Liver (tissue), 9 donors: Measurements from ENCODE around the gene PTPRN2. TPM values are rescaled to one million over a fixed set of nuclear protein-coding genes. Genes with fewer than 3 reads are reported as not detected.

ENCODE experiments used
- DNase-seq: peaks from one replicate; pipeline ENCODE4 v3.0.0-alpha.2; 2017; ENCODE audit warnings: low spot score
- H3K27ac ChIP-seq, 2 donors: one replicate each; pipeline ENCODE4 v1.7.0; 2013; ENCODE audit warnings: inconsistent platforms in 2 of 2, low read length in 2 of 2, control low read depth in 1 of 2, low read depth in 1 of 2, mild to moderate bottlenecking in 1 of 2
- H3K27me3 ChIP-seq, 4 donors: one replicate each; pipeline versions ENCODE4 v1.6.1 to v1.7.0; 2013; ENCODE audit warnings: low read length in 3 of 4, inconsistent platforms in 1 of 4, mild to moderate bottlenecking in 1 of 4, moderate library complexity in 1 of 4; ENCODE audit not compliant: control insufficient read depth in 4 of 4, insufficient read depth in 4 of 4
- H3K36me3 ChIP-seq, 4 donors: one replicate each; pipeline versions ENCODE4 v1.6.1 to v1.7.0; 2013; ENCODE audit warnings: low read length in 3 of 4, mild to moderate bottlenecking in 3 of 4, low read depth in 1 of 4, moderate library complexity in 1 of 4; ENCODE audit not compliant: control insufficient read depth in 4 of 4, insufficient read depth in 3 of 4
- H3K4me1 ChIP-seq, 4 donors: one replicate each; pipeline versions ENCODE4 v1.6.1 to v1.7.0; 2013; ENCODE audit warnings: low read length in 3 of 4, mild to moderate bottlenecking in 3 of 4, moderate library complexity in 1 of 4; ENCODE audit not compliant: control insufficient read depth in 4 of 4, insufficient read depth in 4 of 4
- H3K4me3 ChIP-seq, 3 donors: one replicate each; pipeline versions ENCODE4 v1.6.1 to v1.7.0; 2013; ENCODE audit warnings: low read length in 3 of 3, control low read depth in 1 of 3, low read depth in 1 of 3, mild to moderate bottlenecking in 1 of 3
- H3K9ac ChIP-seq, 2 donors: one replicate each; pipeline ENCODE4 v1.7.0; 2013; ENCODE audit warnings: low read length in 2 of 2, mild to moderate bottlenecking in 2 of 2, moderate library complexity in 2 of 2, control low read depth in 1 of 2, low read depth in 1 of 2
- H3K9me3 ChIP-seq, 4 donors: one replicate each; pipeline versions ENCODE4 v1.6.1 to v1.7.0; 2013; ENCODE audit warnings: low read length in 3 of 4; ENCODE audit not compliant: control insufficient read depth in 4 of 4
- ATF3 ChIP-seq: IDR thresholded peaks from 2 replicates; pipeline ENCODE4 v1.6.1; 2016; ENCODE audit warnings: antibody characterized with exemption
- EGR1 ChIP-seq, 2 donors: IDR thresholded peaks; 2 replicates each; pipeline ENCODE4 v1.6.1; 2016 to 2018; ENCODE audit warnings: antibody characterized with exemption in 2 of 2, low read depth in 2 of 2
- FOXA1 ChIP-seq: IDR thresholded peaks from 2 replicates; pipeline ENCODE4 v1.6.1; 2016; ENCODE audit warnings: antibody characterized with exemption
- HNF4G ChIP-seq: IDR thresholded peaks from 2 replicates; pipeline ENCODE4 v1.6.1; 2016; ENCODE audit warnings: antibody characterized with exemption
- MAX ChIP-seq: IDR thresholded peaks from 2 replicates; pipeline ENCODE4 v1.6.1; 2016; ENCODE audit warnings: antibody characterized with exemption
- NR2F2 ChIP-seq: IDR thresholded peaks from 2 replicates; pipeline ENCODE4 v1.6.1; 2016; ENCODE audit warnings: antibody characterized with exemption
- REST ChIP-seq: IDR thresholded peaks from 2 replicates; pipeline ENCODE4 v1.6.1; 2016; ENCODE audit warnings: antibody characterized with exemption, mild to moderate bottlenecking
- RXRA ChIP-seq, 2 donors: IDR thresholded peaks; 2 replicates each; pipeline ENCODE4 v1.6.1; 2017 to 2018; ENCODE audit warnings: antibody characterized with exemption in 2 of 2, mild to moderate bottlenecking in 1 of 2
- SP1 ChIP-seq: IDR thresholded peaks from 2 replicates; pipeline ENCODE4 v1.6.1; 2018; ENCODE audit warnings: antibody characterized with exemption, mild to moderate bottlenecking
- TAF1 ChIP-seq: conservative IDR thresholded peaks from 2 replicates; pipeline ENCODE4 v1.6.1; 2016; ENCODE audit warnings: antibody characterized with exemption, mild to moderate bottlenecking
- YY1 ChIP-seq: IDR thresholded peaks from 2 replicates; pipeline ENCODE4 v1.6.1; 2016; ENCODE audit warnings: antibody characterized with exemption, mild to moderate bottlenecking
- WGBS: extraction: QIAGEN DNeasy Blood & Tissue Kit; methylation state at CpG from one replicate; pipeline ENCODE4 v1.1.7; 2013; 5-methylcytosine and 5-hydroxymethylcytosine counted together
- polyA plus RNA-seq, 2 donors: library from polyadenylated mRNA; stranded (reverse) in 1 of 2; unstranded in 1 of 2; fragments of 200-250 nt in 1 of 2; fragments of >200 nt in 1 of 2; fragmentation: Nextera tagmentation in 1 of 2; extraction: Ambion mirVana in 1 of 2; gene quantifications; one replicate each; pipeline versions ENCODE4 v1.2.1 to v1.2.3, GENCODE V29; 2013 to 2015
- total RNA-seq, 2 donors: library from RNA; depleted of rRNA; stranded (reverse); fragments of >200 nt; gene quantifications; one replicate each; pipeline ENCODE4 v1.2.3, GENCODE V29; 2014
- TF ChIP-seq, protein P1 (sequence below): fragments of 150-350 bp; IDR thresholded peaks from 2 replicates; pipeline ENCODE4 v1.5.1; 2017; ENCODE audit warnings: improper control_type of control experiment, low read depth, low read length; ENCODE audit not compliant: missing input control
- TF ChIP-seq, protein P2 (sequence below): IDR thresholded peaks from 2 replicates; pipeline ENCODE4 v1.6.1; 2016; ENCODE audit warnings: antibody characterized with exemption
- donor health status: healthy.
- donor health status: healthy.
- donor health status: healthy.
- donor health status: healthy.
- donor health status: healthy.

The PTPRN2 gene
- total and polyA plus RNA-seq, 4 donors, result 0.75 to 1.9 (median 1.1) TPM

- DNase-seq, result no peak
- no peak overlapping the region for H3K9ac ChIP-seq
- no peaks in the 10 kb centered on the region for H3K9me3 ChIP-seq
- TF ChIP-seq, protein P1, sequence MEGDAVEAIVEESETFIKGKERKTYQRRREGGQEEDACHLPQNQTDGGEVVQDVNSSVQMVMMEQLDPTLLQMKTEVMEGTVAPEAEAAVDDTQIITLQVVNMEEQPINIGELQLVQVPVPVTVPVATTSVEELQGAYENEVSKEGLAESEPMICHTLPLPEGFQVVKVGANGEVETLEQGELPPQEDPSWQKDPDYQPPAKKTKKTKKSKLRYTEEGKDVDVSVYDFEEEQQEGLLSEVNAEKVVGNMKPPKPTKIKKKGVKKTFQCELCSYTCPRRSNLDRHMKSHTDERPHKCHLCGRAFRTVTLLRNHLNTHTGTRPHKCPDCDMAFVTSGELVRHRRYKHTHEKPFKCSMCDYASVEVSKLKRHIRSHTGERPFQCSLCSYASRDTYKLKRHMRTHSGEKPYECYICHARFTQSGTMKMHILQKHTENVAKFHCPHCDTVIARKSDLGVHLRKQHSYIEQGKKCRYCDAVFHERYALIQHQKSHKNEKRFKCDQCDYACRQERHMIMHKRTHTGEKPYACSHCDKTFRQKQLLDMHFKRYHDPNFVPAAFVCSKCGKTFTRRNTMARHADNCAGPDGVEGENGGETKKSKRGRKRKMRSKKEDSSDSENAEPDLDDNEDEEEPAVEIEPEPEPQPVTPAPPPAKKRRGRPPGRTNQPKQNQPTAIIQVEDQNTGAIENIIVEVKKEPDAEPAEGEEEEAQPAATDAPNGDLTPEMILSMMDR, result no peak
- no peak for TF ChIP-seq EGR1 (IDR thresholded peaks at IDR 0.05; ENCODE audit: low read depth in 2 of 2)
- no peak for TF ChIP-seq ATF3
- WGBS, result 70% methylated on average over 10 of the region's 10 CpGs
- no peaks in the 10 kb centered on the region for H3K36me3 ChIP-seq
- H3K4me1 ChIP-seq, result no peaks in the 10 kb centered on the region
- H3K27ac ChIP-seq, result no peak overlapping the region
- no peaks in the 10 kb centered on the region for H3K27me3 ChIP-seq
- H3K4me3 ChIP-seq, result no peak overlapping the region
Measured at GRCh38 chr7:157987906-157988305, 599.7 kb downstream of the PTPRN2 start.

GRCh38 chr7:157986051-157986450 lies 601.6 kb downstream of the PTPRN2 start:
- DNase-seq, result no peak
- TF ChIP-seq HNF4G (no peak), YY1 (no peak), NR2F2 (no peak), TAF1 (no peak), MAX (no peak), FOXA1 (no peak), RXRA (IDR thresholded peaks at IDR 0.05) (no peak), REST (no peak), SP1 (no peak)
- TF ChIP-seq, protein P2, sequence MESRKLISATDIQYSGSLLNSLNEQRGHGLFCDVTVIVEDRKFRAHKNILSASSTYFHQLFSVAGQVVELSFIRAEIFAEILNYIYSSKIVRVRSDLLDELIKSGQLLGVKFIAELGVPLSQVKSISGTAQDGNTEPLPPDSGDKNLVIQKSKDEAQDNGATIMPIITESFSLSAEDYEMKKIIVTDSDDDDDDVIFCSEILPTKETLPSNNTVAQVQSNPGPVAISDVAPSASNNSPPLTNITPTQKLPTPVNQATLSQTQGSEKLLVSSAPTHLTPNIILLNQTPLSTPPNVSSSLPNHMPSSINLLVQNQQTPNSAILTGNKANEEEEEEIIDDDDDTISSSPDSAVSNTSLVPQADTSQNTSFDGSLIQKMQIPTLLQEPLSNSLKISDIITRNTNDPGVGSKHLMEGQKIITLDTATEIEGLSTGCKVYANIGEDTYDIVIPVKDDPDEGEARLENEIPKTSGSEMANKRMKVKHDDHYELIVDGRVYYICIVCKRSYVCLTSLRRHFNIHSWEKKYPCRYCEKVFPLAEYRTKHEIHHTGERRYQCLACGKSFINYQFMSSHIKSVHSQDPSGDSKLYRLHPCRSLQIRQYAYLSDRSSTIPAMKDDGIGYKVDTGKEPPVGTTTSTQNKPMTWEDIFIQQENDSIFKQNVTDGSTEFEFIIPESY, result no peak
- no peaks in the 10 kb centered on the region for H3K4me1 ChIP-seq
- H3K27me3 ChIP-seq, result no peaks in the 10 kb centered on the region
- WGBS, result 79% methylated on average over 12 of the region's 12 CpGs
- no peak overlapping the region for H3K9ac ChIP-seq
- H3K27ac ChIP-seq, result no peak overlapping the region
- no peaks in the 10 kb centered on the region for H3K36me3 ChIP-seq
- H3K4me3 ChIP-seq, result no peak overlapping the region
- no peaks in the 10 kb centered on the region for H3K9me3 ChIP-seq
